CD4-positive, alpha-beta T cell treated with Interleukin-21 for 1 hour (primary cell): ENCODE measurements around the gene EXOC6B.
A peak's percentile ranks its signal among the peaks of the same experiment; 100 is the strongest.

Experiments used
- DNase-seq: peaks from one replicate; pipeline ENCODE4 v3.0.0-alpha.2; 2020

Gene EXOC6B

GRCh38 chr2:72825257-72826155 lies at the start of gene EXOC6B:
TSS of gene EXOC6B (minus strand) at chr2:72826033.
- peak; percentile 89 for DNase-seq

- no peak for DNase-seq
Observed at GRCh38 chr2:72871880-72872279, 46.0 kb upstream of the EXOC6B start.

- no peak for DNase-seq
Observed at GRCh38 chr2:72871060-72871459, 45.2 kb upstream of the EXOC6B start.

GRCh38 chr2:72864500-72864899 lies 38.7 kb upstream of the EXOC6B start:
- no peak for DNase-seq

GRCh38 chr2:72863046-72863445 lies 37.2 kb upstream of the EXOC6B start:
- DNase-seq = no peak

GRCh38 chr2:72862239-72862988 lies 36.6 kb upstream of the EXOC6B start:
- peak; percentile 85 for DNase-seq

GRCh38 chr2:72859831-72860262 lies 34.0 kb upstream of the EXOC6B start:
- DNase-seq = peak; percentile 70

GRCh38 chr2:72851333-72851732 lies 25.5 kb upstream of the EXOC6B start:
- no peak for DNase-seq

- DNase-seq = no peak
Observed at GRCh38 chr2:72849138-72849462, 23.3 kb upstream of the EXOC6B start.

- DNase-seq = no peak
Observed at GRCh38 chr2:72848436-72849137, 22.8 kb upstream of the EXOC6B start.

- no peak for DNase-seq
Observed at GRCh38 chr2:72847534-72848315, 21.9 kb upstream of the EXOC6B start.

GRCh38 chr2:72846171-72847095 lies 20.6 kb upstream of the EXOC6B start:
- DNase-seq = no peak

GRCh38 chr2:72843301-72843700 lies 17.5 kb upstream of the EXOC6B start:
- no peak for DNase-seq

GRCh38 chr2:72841462-72842125 lies 15.8 kb upstream of the EXOC6B start:
- no peak for DNase-seq

GRCh38 chr2:72840066-72840465 lies 14.2 kb upstream of the EXOC6B start:
- no peak for DNase-seq

GRCh38 chr2:72837171-72837570 lies 11.3 kb upstream of the EXOC6B start:
- no peak for DNase-seq

GRCh38 chr2:72835403-72835802 lies 9.6 kb upstream of the EXOC6B start:
- no peak for DNase-seq

GRCh38 chr2:72834596-72834995 lies 8.8 kb upstream of the EXOC6B start:
- DNase-seq = no peak

- DNase-seq = peak; percentile 23
Observed at GRCh38 chr2:72833084-72833714, 7.4 kb upstream of the EXOC6B start.

- no peak for DNase-seq
Observed at GRCh38 chr2:72830273-72830672, 4.4 kb upstream of the EXOC6B start.
